GM12878 (cell line): ENCODE results near the gene CFAP99. TPM values are rescaled to one million over a fixed set of nuclear protein-coding genes. Genes with fewer than 3 reads are reported as not detected.

ENCODE experiments used
- ATAC-seq: fragments of 200-7000 bp; cut with Tn5 transposase; 3 replicates; pipeline ENCODE4 v1.9.1; 2020; ENCODE audit warnings: mild to moderate bottlenecking, moderate library complexity
- BruUV-seq: library from RNA; stranded (reverse); fragments of 400-500 nt; replicated peaks from 2 replicates; lab custom pipeline; 2021; lab: Mats Ljungman, UMichigan
- CTCF ChIA-PET: fragments of 300-600 bp; sonication (Branson Sonifier 250); formaldehyde crosslinking; extraction: SDS; loops from one replicate; lab custom pipeline; 2021; ENCODE audit warnings: inconsistent platforms; lab: Yijun Ruan, JAX
- POLR2A ChIA-PET: fragments of 350-600 bp; formaldehyde crosslinking; extraction: SDS; loops from one replicate; lab custom pipeline; 2021; ENCODE audit warnings: inconsistent platforms; lab: Charles Lee
- RAD21 ChIA-PET: fragments of 300-600 bp; sonication (Branson Sonifier 250); formaldehyde crosslinking; loops from one replicate; lab custom pipeline; 2023; ENCODE audit warnings: antibody characterized with exemption; ENCODE audit not compliant: unreplicated experiment; lab: Charles Lee
- SMC1A ChIA-PET: fragments of 300-600 bp; sonication (Branson Sonifier 250); formaldehyde crosslinking; loops from one replicate; lab custom pipeline; 2023; ENCODE audit not compliant: unreplicated experiment, uncharacterized antibody; lab: Charles Lee
- DNase-seq: peaks from one replicate; pipeline ENCODE4 v3.0.0-alpha.2; 2011; ENCODE audit warnings: low read depth, low spot score
- FAIRE-seq: peaks from 3 replicates; lab custom pipeline; 2011; peaks lifted over from hg19 to GRCh38; lab: Jason Lieb, UNC
- H2AFZ ChIP-seq: 2 replicates; pipeline ENCODE4 v1.6.0; 2011; ENCODE audit warnings: low read depth, low read length, control low read depth; ENCODE audit not compliant: control insufficient read depth
- H3K27ac ChIP-seq: 2 replicates; pipeline ENCODE4 v1.5.1; 2011; ENCODE audit warnings: control low read depth; ENCODE audit not compliant: control insufficient read depth, insufficient read depth
- H3K27me3 ChIP-seq, 2 experiments: replicated peaks in 1 of 2; 2 replicates each; pipeline versions ENCODE4 v1.6.0 to v1.6.1; 2011; ENCODE audit warnings: low read length in 1 of 2; ENCODE audit not compliant: control insufficient read depth in 2 of 2, insufficient read depth in 2 of 2
- H3K36me3 ChIP-seq, 2 experiments: 2 replicates each; pipeline ENCODE4 v1.5.1; 2011; ENCODE audit warnings: low read length in 1 of 2; ENCODE audit not compliant: control insufficient read depth in 2 of 2, insufficient read depth in 2 of 2
- H3K4me1 ChIP-seq: 2 replicates; pipeline ENCODE4 v1.6.1; 2011; ENCODE audit warnings: mild to moderate bottlenecking, low read length, moderate library complexity, mixed read lengths; ENCODE audit not compliant: control insufficient read depth, insufficient read depth
- H3K4me2 ChIP-seq: 2 replicates; pipeline ENCODE4 v1.6.0; 2011; ENCODE audit warnings: control low read depth; ENCODE audit not compliant: control insufficient read depth, insufficient read depth
- H3K4me3 ChIP-seq: fragments of 200-600 bp; sonication (generic); 2 replicates; pipeline ENCODE4 v1.5.1; 2016
- H3K79me2 ChIP-seq: 2 replicates; pipeline ENCODE4 v1.6.0; 2011; ENCODE audit warnings: low read length; ENCODE audit not compliant: control insufficient read depth, insufficient read depth
- H3K9ac ChIP-seq: 2 replicates; pipeline ENCODE4 v1.8.0; 2011; ENCODE audit warnings: low read length, control low read depth, mixed read lengths; ENCODE audit not compliant: control insufficient read depth, insufficient read depth
- H3K9me3 ChIP-seq: replicated peaks from 3 replicates; pipeline ENCODE4 v1.5.1; 2011; ENCODE audit warnings: mild to moderate bottlenecking, low read length; ENCODE audit not compliant: control insufficient read depth, insufficient read depth
- H4K20me1 ChIP-seq: 2 replicates; pipeline ENCODE4 v1.6.0; 2011; ENCODE audit not compliant: control insufficient read depth, insufficient read depth
- BMI1 ChIP-seq: fragments of 450-650 bp; IDR thresholded peaks from 2 replicates; pipeline ENCODE4 v1.6.1; 2016; ENCODE audit warnings: mild to moderate bottlenecking, moderate library complexity, borderline replicate concordance
- CBX5 ChIP-seq: sonication (generic); IDR thresholded peaks from 2 replicates; pipeline ENCODE4 v1.6.1; 2016; ENCODE audit warnings: low read depth, moderate library complexity, mild to moderate bottlenecking, inconsistent platforms
- E2F4 ChIP-seq: IDR thresholded peaks from 2 replicates; pipeline ENCODE4 v1.6.1; 2012; ENCODE audit warnings: low read depth, low read length, improper control_type of control experiment
- FOXM1 ChIP-seq: IDR thresholded peaks from 2 replicates; pipeline ENCODE4 v1.6.1; 2012; ENCODE audit warnings: low read depth, mild to moderate bottlenecking, inconsistent platforms, low read length, moderate library complexity
- HDAC6 ChIP-seq: fragments of 200-600 bp; sonication (generic); IDR thresholded peaks from one replicate; pipeline ENCODE4 v1.8.0; 2017; ENCODE audit warnings: antibody characterized with exemption; ENCODE audit not compliant: unreplicated experiment
- IKZF2 ChIP-seq, 2 experiments: fragments of 450-650 bp; IDR thresholded peaks; 2 replicates each; pipeline ENCODE4 v1.6.1; 2017; ENCODE audit warnings: mild to moderate bottlenecking in 2 of 2, moderate library complexity in 2 of 2
- JUND ChIP-seq: IDR thresholded peaks from 2 replicates; pipeline ENCODE4 v1.6.1; 2012; ENCODE audit warnings: low read depth, mild to moderate bottlenecking, low read length, improper control_type of control experiment, moderate library complexity
- MEF2A ChIP-seq: IDR thresholded peaks from 2 replicates; pipeline ENCODE4 v1.6.1; 2011; ENCODE audit warnings: low read depth, mild to moderate bottlenecking, low read length, moderate library complexity; ENCODE audit not compliant: insufficient read depth
- MYC ChIP-seq: IDR thresholded peaks from 2 replicates; pipeline ENCODE4 v1.6.1; 2011; ENCODE audit warnings: mild to moderate bottlenecking, low read length, moderate library complexity, inconsistent platforms; ENCODE audit not compliant: insufficient read depth, insufficient replicate concordance, insufficient read length, severe bottlenecking
- PAX5 ChIP-seq: IDR thresholded peaks from 2 replicates; pipeline ENCODE4 v1.6.1; 2011; ENCODE audit warnings: low read depth, low read length, borderline replicate concordance
- PAX8 ChIP-seq: fragments of 450-650 bp; IDR thresholded peaks from 2 replicates; pipeline ENCODE4 v1.6.1; 2017; ENCODE audit warnings: mild to moderate bottlenecking, moderate library complexity
- POLR2AphosphoS2 ChIP-seq: IDR thresholded peaks from 2 replicates; pipeline ENCODE4 v1.6.1; 2011; ENCODE audit warnings: low read depth, mild to moderate bottlenecking, low read length, improper control_type of control experiment, moderate library complexity
- REST ChIP-seq: IDR thresholded peaks from 2 replicates; pipeline ENCODE4 v1.6.1; 2012; ENCODE audit warnings: mild to moderate bottlenecking, low read depth, low read length
- RUNX3 ChIP-seq: IDR thresholded peaks from 2 replicates; pipeline ENCODE4 v1.6.1; 2012; ENCODE audit warnings: low read length, inconsistent platforms
- SRF ChIP-seq, 2 experiments: IDR thresholded peaks; 2 replicates each; pipeline ENCODE4 v1.6.1; 2011; ENCODE audit warnings: low read depth in 2 of 2, low read length in 2 of 2, mild to moderate bottlenecking in 1 of 2, moderate library complexity in 1 of 2
- SUPT20H ChIP-seq: IDR thresholded peaks from 2 replicates; pipeline ENCODE4 v1.6.1; 2011; ENCODE audit warnings: low read depth, mild to moderate bottlenecking, low read length, moderate library complexity, borderline replicate concordance; ENCODE audit not compliant: control insufficient read depth
- SUZ12 ChIP-seq: fragments of 200-600 bp; sonication (generic); IDR thresholded peaks from one replicate; pipeline ENCODE4 v1.6.1; 2018; ENCODE audit warnings: antibody characterized with exemption, mild to moderate bottlenecking; ENCODE audit not compliant: unreplicated experiment
- ZBED1 ChIP-seq: IDR thresholded peaks from 2 replicates; pipeline ENCODE4 v1.6.1; 2016; ENCODE audit warnings: borderline replicate concordance
- ZNF207 ChIP-seq: fragments of 450-650 bp; IDR thresholded peaks from 2 replicates; pipeline ENCODE4 v1.6.1; 2014; ENCODE audit warnings: antibody characterized with exemption, mild to moderate bottlenecking, borderline replicate concordance
- ZSCAN29 ChIP-seq: fragments of 450-650 bp; IDR thresholded peaks from 2 replicates; pipeline ENCODE4 v1.6.1; 2017; ENCODE audit warnings: mild to moderate bottlenecking, moderate library complexity
- WGBS: methylation state at CpG from one replicate; pipeline ENCODE4 v1.1.6; 2016; ENCODE audit warnings: low lambda C conversion rate; ENCODE audit not compliant: insufficient replicate concordance, insufficient coverage; ENCODE audit errors: missing lambda C conversion rate; 5-methylcytosine and 5-hydroxymethylcytosine counted together
- in situ Hi-C: fragments of 300-500 bp; cut with MboI; formaldehyde crosslinking; loops from 9 replicates; pipeline ENCODE4 v1.14.3; 2018; ENCODE audit warnings: mixed read lengths
- intact Hi-C: fragments of 100-400 bp; cut with micrococcal nuclease; formaldehyde crosslinking; loops from one replicate; pipeline ENCODE4 v1.14.2; 2022; ENCODE audit not compliant: unreplicated experiment
- polyA plus RNA-seq, 11 experiments: library from polyadenylated mRNA; depleted of rRNA in 4 of 11; unstranded in 6 of 11; stranded (reverse) in 5 of 11; fragments of >200 nt; fragmentation: Nextera tagmentation in 4 of 11; fragmentation: Illumina TruSeq in 1 of 11; extraction: Ambion mirVana in 4 of 11; extraction: Trizol in 1 of 11; gene quantifications; 1 replicate in 1 of 11; 2 replicates in 10 of 11; pipeline versions ENCODE4 v1.2.1 to v1.2.3, GENCODE V29; 2011 to 2016; ENCODE audit warnings: inconsistent platforms in 2 of 11, missing spikeins in 2 of 11, low read depth in 1 of 11
- total RNA-seq, 4 experiments: library from RNA; depleted of rRNA in 3 of 4; stranded (reverse); fragments of >200 nt in 3 of 4; fragmentation: Illumina TruSeq in 1 of 4; extraction: Trizol in 1 of 4; gene quantifications; 2 replicates each; pipeline versions ENCODE4 v1.2.1 to v1.2.3, GENCODE V29; 2013 to 2021

The CFAP99 gene
- total and polyA plus RNA-seq, 10 of the 15 experiments (the other 5 are each of a cell fraction or from before 2014, with no cell fraction given), result not detected

DNA sequence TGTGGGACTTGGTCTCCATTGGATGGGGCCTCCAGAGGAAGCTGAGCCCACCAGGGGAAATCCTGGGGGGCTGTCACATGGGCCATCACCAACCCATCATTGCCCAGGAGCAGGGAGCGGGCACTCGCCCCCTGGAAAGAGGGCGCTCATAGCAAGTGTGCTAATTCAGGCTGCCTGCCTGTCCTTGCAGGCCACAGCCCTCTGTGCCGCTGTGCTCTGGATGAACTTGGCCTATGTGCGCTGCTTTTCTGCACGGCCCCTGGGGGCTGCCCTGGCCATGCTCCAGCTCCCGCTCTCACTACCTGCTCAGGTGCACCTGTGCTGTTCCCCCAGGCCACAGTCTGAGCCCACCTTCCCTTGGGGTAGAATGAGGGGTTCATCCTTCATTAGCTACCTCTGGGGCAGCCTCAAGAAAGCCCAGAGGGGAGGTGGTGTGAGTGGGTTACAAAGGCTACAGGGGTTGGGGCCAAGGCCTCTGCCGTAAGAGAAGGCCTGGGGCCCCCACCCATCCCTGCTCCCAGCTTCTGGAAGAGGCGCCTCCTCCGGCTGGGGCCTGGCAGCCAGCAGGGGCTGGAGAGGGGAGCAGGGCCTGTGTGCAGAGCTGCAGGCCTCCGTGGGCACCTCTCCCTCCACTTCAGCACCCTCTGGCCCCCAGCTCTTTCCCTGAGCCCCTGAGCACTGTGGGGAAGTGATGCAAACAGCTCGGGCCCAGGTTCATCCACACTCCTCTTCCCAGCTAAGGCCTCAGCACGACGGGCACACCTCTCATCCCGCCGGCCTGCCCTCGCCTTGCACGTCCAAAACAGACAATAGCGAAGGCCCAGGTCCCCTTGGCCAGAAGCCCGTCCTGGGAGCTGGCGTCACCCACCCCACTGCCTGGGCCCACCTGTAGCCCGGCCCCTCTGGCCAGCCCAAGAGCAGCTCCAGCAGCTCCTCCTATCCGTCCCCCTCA, 8.9 kb downstream of the CFAP99 start:
- 49% methylated on average over 23 of the region's 23 CpGs for WGBS
- Histone ChIP-seq H3K4me3 (no peak overlapping the region), H3K27me3 (no peaks in the 10 kb centered on the region; a peak in 1 of 4 replicates), H3K4me1 (no peaks in the 10 kb centered on the region), H3K9ac (no peak overlapping the region), H3K27ac (no peak overlapping the region), H3K4me2 (no peak overlapping the region), H3K9me3 (no peaks in the 10 kb centered on the region), H4K20me1 (no peaks in the 10 kb centered on the region), H3K36me3 (no peaks in the 10 kb centered on the region), H2AFZ (no peak overlapping the region), H3K79me2 (no peaks in the 10 kb centered on the region)
- RAD21 ChIA-PET, result interaction anchor here (0.7 kb wide), 1 partner anchor 9 kb away, joined by 3 read pairs; no protein-coding TSS in a partner anchor
- no peak for TF ChIP-seq BMI1
- no peak for TF ChIP-seq REST
- TF ChIP-seq SUPT20H, result no peak
- TF ChIP-seq ZNF207, result no peak
- no peak for TF ChIP-seq JUND
- no peak for TF ChIP-seq RUNX3
- TF ChIP-seq IKZF2 (IDR thresholded peaks at IDR 0.05), result no peak
- no peak for TF ChIP-seq HDAC6
- TF ChIP-seq SUZ12, result no peak
- TF ChIP-seq MEF2A, result no peak
- no peak for TF ChIP-seq CBX5
- TF ChIP-seq ZBED1, result no peak
- no peak for TF ChIP-seq POLR2AphosphoS2
- TF ChIP-seq PAX8, result no peak
- no peak for TF ChIP-seq ZSCAN29
- TF ChIP-seq SRF (IDR thresholded peaks at IDR 0.05; ENCODE audit: low read depth in 2 of 2, low read length in 2 of 2), result no peak
- TF ChIP-seq PAX5, result no peak
- TF ChIP-seq FOXM1, result no peak
- no peak for TF ChIP-seq E2F4
- TF ChIP-seq MYC, result no peak
- SMC1A ChIA-PET, result no interaction called here
- FAIRE-seq (no peak), DNase-seq (no peak), ATAC-seq (no peak)
- POLR2A ChIA-PET, result no interaction called here
- intact Hi-C loops, result no loop called here
- in situ Hi-C loops, result no loop called here
- BruUV-seq, result no TSS peak
- CTCF ChIA-PET, result interaction anchor here (1.3 to 2.1 kb wide), 2 partner anchors 14 to 207 kb away, joined by 3 to 8 read pairs; no protein-coding TSS in a partner anchor
